SK-N-SH treated with all-trans-retinoic acid at 6 μM for 48 hours (cell line): ENCODE data around the gene LIFR.

Experiments used
- ATAC-seq: fragments of 200-7000 bp; cut with Tn5 transposase; 3 replicates; pipeline ENCODE4 v1.9.1; 2020; ENCODE audit warnings: mild to moderate bottlenecking, moderate library complexity
- BACH2 ChIP-seq: fragments of 250-450 bp; sonication (Bioruptor Pico); IDR thresholded peaks from 2 replicates; pipeline ENCODE4 v1.9.0; 2021; ENCODE audit warnings: mild to moderate bottlenecking, borderline replicate concordance
- CSDC2 ChIP-seq: fragments of 250-450 bp; sonication (Bioruptor Pico); IDR thresholded peaks from 2 replicates; pipeline ENCODE4 v1.5.0; 2020; ENCODE audit warnings: mild to moderate bottlenecking, moderate library complexity
- ESRRG ChIP-seq: fragments of 250-450 bp; sonication (Bioruptor Pico); IDR thresholded peaks from 2 replicates; pipeline ENCODE4 v1.6.1; 2021; ENCODE audit warnings: mild to moderate bottlenecking
- GLIS3 ChIP-seq: fragments of 250-450 bp; sonication (Bioruptor Pico); IDR thresholded peaks from 2 replicates; pipeline ENCODE4 v1.5.0; 2020; ENCODE audit warnings: mild to moderate bottlenecking, moderate library complexity
- ISL1 ChIP-seq: fragments of 250-450 bp; sonication (Bioruptor Pico); IDR thresholded peaks from 2 replicates; pipeline ENCODE4 v2.1.2; 2022; ENCODE audit warnings: mild to moderate bottlenecking, moderate library complexity
- OSR1 ChIP-seq: fragments of 250-450 bp; sonication (Bioruptor Pico); IDR thresholded peaks from 2 replicates; pipeline ENCODE4 v1.8.0; 2022; ENCODE audit warnings: moderate library complexity, mild to moderate bottlenecking, inconsistent platforms
- PPARA ChIP-seq: fragments of 250-450 bp; sonication (Bioruptor Pico); IDR thresholded peaks from 2 replicates; pipeline ENCODE4 v1.5.0; 2020; ENCODE audit warnings: mild to moderate bottlenecking, borderline replicate concordance
- RARB ChIP-seq: fragments of 250-450 bp; sonication (Bioruptor Pico); IDR thresholded peaks from 2 replicates; pipeline ENCODE4 v1.8.0; 2021; ENCODE audit warnings: mild to moderate bottlenecking, moderate library complexity
- SNAI2 ChIP-seq: fragments of 250-450 bp; sonication (Bioruptor Pico); IDR thresholded peaks from 2 replicates; pipeline ENCODE4 v1.5.0; 2020; ENCODE audit warnings: mild to moderate bottlenecking, moderate library complexity
- TCF4 ChIP-seq: fragments of 250-450 bp; sonication (Bioruptor Pico); IDR thresholded peaks from 2 replicates; pipeline ENCODE4 v1.8.0; 2021; ENCODE audit warnings: mild to moderate bottlenecking, moderate library complexity, borderline replicate concordance
- TOX ChIP-seq: fragments of 250-450 bp; sonication (Bioruptor Pico); IDR thresholded peaks from 2 replicates; pipeline ENCODE4 v1.8.0; 2021; ENCODE audit warnings: mild to moderate bottlenecking, moderate library complexity, borderline replicate concordance
- ZC3H10 ChIP-seq: fragments of 250-450 bp; sonication (Bioruptor Pico); IDR thresholded peaks from 2 replicates; pipeline ENCODE4 v1.5.1; 2021; ENCODE audit warnings: mild to moderate bottlenecking, moderate library complexity
- ZFP3 ChIP-seq: fragments of 250-450 bp; sonication (Bioruptor Pico); IDR thresholded peaks from 2 replicates; pipeline ENCODE4 v1.5.0; 2020; ENCODE audit warnings: mild to moderate bottlenecking, moderate library complexity
- ZFP30 ChIP-seq: fragments of 450-650 bp; formaldehyde crosslinking; IDR thresholded peaks from 2 replicates; pipeline ENCODE4 v1.5.0; 2022; ENCODE audit warnings: mild to moderate bottlenecking, moderate library complexity
- ZNF565 ChIP-seq: fragments of 450-650 bp; formaldehyde crosslinking; conservative IDR thresholded peaks from 2 replicates; pipeline ENCODE4 v1.5.0; 2020; ENCODE audit warnings: low read depth, mild to moderate bottlenecking, moderate library complexity
- ZNF70 ChIP-seq: fragments of 450-650 bp; formaldehyde crosslinking; IDR thresholded peaks from 2 replicates; pipeline ENCODE4 v1.5.0; 2020; ENCODE audit warnings: mild to moderate bottlenecking, moderate library complexity
- ZNF8 ChIP-seq: fragments of 450-650 bp; formaldehyde crosslinking; IDR thresholded peaks from 2 replicates; pipeline ENCODE4 v1.5.0; 2020; ENCODE audit warnings: mild to moderate bottlenecking, moderate library complexity
- TF ChIP-seq, protein P1 (sequence below): fragments of 250-450 bp; sonication (Bioruptor Pico); IDR thresholded peaks from 2 replicates; pipeline ENCODE4 v1.5.1; 2021; ENCODE audit warnings: mild to moderate bottlenecking, moderate library complexity
- TF ChIP-seq, protein P2 (sequence below): fragments of 250-450 bp; sonication (Bioruptor Pico); IDR thresholded peaks from 2 replicates; pipeline ENCODE4 v1.5.1; 2020; ENCODE audit warnings: low read depth, mild to moderate bottlenecking, moderate library complexity
- TF ChIP-seq, protein P3 (sequence below): fragments of 250-450 bp; sonication (Bioruptor Pico); IDR thresholded peaks from 2 replicates; pipeline ENCODE4 v1.8.0; 2021; ENCODE audit warnings: low read depth, mild to moderate bottlenecking, moderate library complexity, borderline replicate concordance
- TF ChIP-seq, protein P4 (sequence below): fragments of 250-450 bp; sonication (Bioruptor Pico); IDR thresholded peaks from 2 replicates; pipeline ENCODE4 v1.8.0; 2020; ENCODE audit warnings: mild to moderate bottlenecking, moderate library complexity, borderline replicate concordance
- TF ChIP-seq, protein P5 (sequence below): fragments of 250-450 bp; sonication (Bioruptor Pico); IDR thresholded peaks from 2 replicates; pipeline ENCODE4 v1.5.0; 2020; ENCODE audit warnings: mild to moderate bottlenecking, moderate library complexity

LIFR gene

DNA sequence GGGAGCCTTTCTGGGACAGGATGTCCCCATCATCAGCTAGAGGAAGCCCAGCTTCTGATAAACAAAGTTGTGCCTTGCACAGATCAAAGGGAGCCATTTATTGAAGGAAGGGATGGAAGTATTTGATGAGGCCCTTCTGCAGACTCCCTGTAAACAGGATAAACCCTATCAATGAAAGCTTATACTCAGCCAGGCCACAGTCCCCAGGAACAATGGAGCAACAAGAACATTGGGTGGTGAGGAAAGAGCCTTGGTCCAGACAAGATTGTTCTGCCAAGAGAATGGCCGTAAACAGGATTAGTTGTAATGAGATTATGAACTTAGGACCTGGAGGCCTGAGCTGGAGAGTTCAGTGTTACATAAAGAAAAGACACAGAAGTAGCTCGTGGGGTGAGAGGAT, 40.5 kb upstream of the LIFR start:
- ATAC-seq, result no peak

DNA sequence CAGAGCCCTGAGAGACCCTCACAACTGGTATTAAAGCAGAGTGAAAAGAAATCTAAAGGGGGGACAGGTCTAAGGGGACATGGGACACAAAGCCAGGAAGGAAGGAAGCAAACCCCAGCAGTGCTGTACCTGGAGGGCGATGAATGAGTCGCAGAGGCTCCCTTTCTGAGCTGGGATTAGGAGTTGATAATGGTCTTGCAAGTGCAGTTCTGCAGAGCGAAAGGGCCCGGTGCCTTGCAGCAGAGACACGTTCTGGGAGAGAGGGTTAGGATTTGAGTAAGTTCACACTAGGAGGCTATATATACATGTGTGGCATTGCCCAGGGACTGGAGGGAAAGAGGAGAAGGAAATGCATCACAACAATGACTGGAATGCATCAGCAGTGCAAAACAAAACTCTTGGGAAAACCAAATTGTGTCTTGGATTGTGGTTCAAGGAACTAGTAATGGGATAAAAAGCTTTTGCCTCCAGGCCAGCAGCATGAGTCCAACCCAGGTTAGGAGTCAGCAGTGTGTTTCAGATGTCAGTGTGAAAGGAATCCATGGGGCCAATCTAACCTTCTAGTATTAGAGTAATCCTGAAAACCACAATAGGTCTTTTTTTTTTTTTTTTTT, 38.8 kb upstream of the LIFR start:
- peak; percentile 42 for ATAC-seq
- TF ChIP-seq CSDC2 (no peak), GLIS3 (CRISPR knock-in tag) (no peak), TOX (CRISPR knock-in tag) (no peak), ZNF8 (no peak), ESRRG (CRISPR knock-in tag) (no peak), PPARA (CRISPR knock-in tag) (no peak), ZFP3 (CRISPR knock-in tag) (no peak)
- TF ChIP-seq, protein P1, sequence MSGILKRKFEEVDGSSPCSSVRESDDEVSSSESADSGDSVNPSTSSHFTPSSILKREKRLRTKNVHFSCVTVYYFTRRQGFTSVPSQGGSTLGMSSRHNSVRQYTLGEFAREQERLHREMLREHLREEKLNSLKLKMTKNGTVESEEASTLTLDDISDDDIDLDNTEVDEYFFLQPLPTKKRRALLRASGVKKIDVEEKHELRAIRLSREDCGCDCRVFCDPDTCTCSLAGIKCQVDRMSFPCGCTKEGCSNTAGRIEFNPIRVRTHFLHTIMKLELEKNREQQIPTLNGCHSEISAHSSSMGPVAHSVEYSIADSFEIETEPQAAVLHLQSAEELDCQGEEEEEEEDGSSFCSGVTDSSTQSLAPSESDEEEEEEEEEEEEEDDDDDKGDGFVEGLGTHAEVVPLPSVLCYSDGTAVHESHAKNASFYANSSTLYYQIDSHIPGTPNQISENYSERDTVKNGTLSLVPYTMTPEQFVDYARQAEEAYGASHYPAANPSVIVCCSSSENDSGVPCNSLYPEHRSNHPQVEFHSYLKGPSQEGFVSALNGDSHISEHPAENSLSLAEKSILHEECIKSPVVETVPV (CRISPR knock-in tag), result no peak
- TF ChIP-seq, protein P2, sequence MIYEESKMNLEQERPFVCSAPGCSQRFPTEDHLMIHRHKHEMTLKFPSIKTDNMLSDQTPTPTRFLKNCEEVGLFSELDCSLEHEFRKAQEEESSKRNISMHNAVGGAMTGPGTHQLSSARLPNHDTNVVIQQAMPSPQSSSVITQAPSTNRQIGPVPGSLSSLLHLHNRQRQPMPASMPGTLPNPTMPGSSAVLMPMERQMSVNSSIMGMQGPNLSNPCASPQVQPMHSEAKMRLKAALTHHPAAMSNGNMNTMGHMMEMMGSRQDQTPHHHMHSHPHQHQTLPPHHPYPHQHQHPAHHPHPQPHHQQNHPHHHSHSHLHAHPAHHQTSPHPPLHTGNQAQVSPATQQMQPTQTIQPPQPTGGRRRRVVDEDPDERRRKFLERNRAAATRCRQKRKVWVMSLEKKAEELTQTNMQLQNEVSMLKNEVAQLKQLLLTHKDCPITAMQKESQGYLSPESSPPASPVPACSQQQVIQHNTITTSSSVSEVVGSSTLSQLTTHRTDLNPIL (CRISPR knock-in tag), result no peak
- TF ChIP-seq, protein P3, sequence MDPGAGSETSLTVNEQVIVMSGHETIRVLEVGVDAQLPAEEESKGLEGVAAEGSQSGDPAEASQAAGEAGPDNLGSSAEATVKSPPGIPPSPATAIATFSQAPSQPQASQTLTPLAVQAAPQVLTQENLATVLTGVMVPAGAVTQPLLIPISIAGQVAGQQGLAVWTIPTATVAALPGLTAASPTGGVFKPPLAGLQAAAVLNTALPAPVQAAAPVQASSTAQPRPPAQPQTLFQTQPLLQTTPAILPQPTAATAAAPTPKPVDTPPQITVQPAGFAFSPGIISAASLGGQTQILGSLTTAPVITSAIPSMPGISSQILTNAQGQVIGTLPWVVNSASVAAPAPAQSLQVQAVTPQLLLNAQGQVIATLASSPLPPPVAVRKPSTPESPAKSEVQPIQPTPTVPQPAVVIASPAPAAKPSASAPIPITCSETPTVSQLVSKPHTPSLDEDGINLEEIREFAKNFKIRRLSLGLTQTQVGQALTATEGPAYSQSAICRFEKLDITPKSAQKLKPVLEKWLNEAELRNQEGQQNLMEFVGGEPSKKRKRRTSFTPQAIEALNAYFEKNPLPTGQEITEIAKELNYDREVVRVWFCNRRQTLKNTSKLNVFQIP (CRISPR knock-in tag), result no peak

More for the DNA sequence above, 40.5 kb upstream of the LIFR start:
- no peak for TF ChIP-seq ZC3H10 (CRISPR knock-in tag)
- TF ChIP-seq PPARA (CRISPR knock-in tag), result no peak
- no peak for TF ChIP-seq ZNF70 (CRISPR knock-in tag)
- TF ChIP-seq, protein P4, sequence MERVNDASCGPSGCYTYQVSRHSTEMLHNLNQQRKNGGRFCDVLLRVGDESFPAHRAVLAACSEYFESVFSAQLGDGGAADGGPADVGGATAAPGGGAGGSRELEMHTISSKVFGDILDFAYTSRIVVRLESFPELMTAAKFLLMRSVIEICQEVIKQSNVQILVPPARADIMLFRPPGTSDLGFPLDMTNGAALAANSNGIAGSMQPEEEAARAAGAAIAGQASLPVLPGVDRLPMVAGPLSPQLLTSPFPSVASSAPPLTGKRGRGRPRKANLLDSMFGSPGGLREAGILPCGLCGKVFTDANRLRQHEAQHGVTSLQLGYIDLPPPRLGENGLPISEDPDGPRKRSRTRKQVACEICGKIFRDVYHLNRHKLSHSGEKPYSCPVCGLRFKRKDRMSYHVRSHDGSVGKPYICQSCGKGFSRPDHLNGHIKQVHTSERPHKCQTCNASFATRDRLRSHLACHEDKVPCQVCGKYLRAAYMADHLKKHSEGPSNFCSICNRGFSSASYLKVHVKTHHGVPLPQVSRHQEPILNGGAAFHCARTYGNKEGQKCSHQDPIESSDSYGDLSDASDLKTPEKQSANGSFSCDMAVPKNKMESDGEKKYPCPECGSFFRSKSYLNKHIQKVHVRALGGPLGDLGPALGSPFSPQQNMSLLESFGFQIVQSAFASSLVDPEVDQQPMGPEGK, result no peak
- no peak for TF ChIP-seq OSR1 (CRISPR knock-in tag)
- TF ChIP-seq, protein P3 (CRISPR knock-in tag), result no peak
- TF ChIP-seq ZNF565 (CRISPR knock-in tag), result no peak
- TF ChIP-seq, all 23 proteins: peak for 0

DNA sequence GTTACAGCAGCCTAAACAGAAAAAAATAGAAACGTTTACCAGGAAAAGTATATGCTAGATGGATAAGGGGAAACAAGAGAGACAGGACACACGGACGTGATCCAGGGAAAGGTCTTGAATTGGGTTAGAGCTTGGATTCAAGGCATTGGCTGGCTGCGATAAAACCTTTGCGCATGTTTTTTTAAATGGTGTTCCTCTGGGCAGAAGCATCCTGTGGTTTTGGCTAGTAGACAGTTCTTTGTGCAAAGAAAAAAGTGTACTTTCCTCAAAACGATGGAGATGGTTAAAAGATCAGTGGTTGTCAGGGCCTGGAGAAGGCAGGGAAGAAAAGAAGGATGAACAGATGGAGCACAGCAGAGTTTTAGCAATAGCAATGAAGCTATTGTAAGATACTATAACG, 37.5 kb upstream of the LIFR start:
- ATAC-seq, result no peak
- TF ChIP-seq ZFP30 (CRISPR knock-in tag) (no peak), RARB (CRISPR knock-in tag) (no peak), ZNF8 (no peak), ZC3H10 (CRISPR knock-in tag) (no peak), ESRRG (CRISPR knock-in tag) (no peak), ZFP3 (CRISPR knock-in tag) (no peak), PPARA (CRISPR knock-in tag) (no peak), BACH2 (CRISPR knock-in tag) (no peak), OSR1 (CRISPR knock-in tag) (no peak), TCF4 (CRISPR knock-in tag) (no peak), SNAI2 (CRISPR knock-in tag) (no peak), ISL1 (CRISPR knock-in tag) (no peak)
- TF ChIP-seq, protein P1 (CRISPR knock-in tag), result no peak
- TF ChIP-seq, protein P3 (CRISPR knock-in tag), result no peak
- TF ChIP-seq, protein P5, sequence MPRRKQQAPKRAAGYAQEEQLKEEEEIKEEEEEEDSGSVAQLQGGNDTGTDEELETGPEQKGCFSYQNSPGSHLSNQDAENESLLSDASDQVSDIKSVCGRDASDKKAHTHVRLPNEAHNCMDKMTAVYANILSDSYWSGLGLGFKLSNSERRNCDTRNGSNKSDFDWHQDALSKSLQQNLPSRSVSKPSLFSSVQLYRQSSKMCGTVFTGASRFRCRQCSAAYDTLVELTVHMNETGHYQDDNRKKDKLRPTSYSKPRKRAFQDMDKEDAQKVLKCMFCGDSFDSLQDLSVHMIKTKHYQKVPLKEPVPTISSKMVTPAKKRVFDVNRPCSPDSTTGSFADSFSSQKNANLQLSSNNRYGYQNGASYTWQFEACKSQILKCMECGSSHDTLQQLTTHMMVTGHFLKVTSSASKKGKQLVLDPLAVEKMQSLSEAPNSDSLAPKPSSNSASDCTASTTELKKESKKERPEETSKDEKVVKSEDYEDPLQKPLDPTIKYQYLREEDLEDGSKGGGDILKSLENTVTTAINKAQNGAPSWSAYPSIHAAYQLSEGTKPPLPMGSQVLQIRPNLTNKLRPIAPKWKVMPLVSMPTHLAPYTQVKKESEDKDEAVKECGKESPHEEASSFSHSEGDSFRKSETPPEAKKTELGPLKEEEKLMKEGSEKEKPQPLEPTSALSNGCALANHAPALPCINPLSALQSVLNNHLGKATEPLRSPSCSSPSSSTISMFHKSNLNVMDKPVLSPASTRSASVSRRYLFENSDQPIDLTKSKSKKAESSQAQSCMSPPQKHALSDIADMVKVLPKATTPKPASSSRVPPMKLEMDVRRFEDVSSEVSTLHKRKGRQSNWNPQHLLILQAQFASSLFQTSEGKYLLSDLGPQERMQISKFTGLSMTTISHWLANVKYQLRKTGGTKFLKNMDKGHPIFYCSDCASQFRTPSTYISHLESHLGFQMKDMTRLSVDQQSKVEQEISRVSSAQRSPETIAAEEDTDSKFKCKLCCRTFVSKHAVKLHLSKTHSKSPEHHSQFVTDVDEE (CRISPR knock-in tag), result no peak
